ENCODE measurements around the gene COPS6.
A peak's percentile ranks its signal among the peaks of the same experiment; 100 is the strongest.

The COPS6 gene

DNA sequence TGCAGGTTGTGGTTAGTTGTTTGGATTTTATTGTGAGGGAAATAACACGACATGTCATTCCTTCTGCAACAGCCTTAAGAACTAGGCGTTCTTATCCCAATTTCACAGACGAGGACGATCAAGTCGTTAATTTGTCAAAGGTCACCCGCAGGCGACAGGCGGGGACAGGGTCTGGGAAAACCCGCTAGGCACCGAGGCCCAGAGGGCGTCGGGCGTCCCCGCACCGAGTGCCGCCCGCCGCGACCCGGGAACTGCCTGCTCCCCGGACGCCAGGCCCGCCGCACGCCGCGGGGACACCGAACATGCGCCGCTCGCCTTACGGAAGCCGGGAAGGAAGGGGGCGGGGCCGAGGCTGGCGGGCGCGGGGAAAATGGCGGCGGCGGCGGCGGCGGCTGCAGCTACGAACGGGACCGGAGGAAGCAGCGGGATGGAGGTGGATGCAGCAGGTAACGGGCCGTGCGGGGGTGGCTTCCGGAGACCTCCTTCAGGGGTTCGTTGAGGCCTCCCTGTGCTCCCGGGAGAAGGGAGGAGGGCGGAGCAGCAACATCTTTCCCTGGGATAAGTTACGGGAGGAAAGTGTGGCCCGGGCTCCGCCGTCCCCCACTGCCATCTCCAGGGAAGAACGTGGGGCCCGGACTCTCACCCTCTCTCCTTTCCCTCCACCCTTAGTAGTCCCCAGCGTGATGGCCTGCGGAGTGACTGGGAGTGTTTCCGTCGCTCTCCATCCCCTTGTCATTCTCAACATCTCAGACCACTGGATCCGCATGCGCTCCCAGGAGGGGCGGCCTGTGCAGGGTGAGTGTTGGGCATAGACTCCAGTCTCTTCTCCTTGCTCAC lies at the start of gene COPS6:
COPS6 (plus strand) TSS at position 349 of the 837 bp plus-strand sequence; CDS start at position 371, 22 bp downstream.
- peak; percentile 91 for DNase-seq

DNA sequence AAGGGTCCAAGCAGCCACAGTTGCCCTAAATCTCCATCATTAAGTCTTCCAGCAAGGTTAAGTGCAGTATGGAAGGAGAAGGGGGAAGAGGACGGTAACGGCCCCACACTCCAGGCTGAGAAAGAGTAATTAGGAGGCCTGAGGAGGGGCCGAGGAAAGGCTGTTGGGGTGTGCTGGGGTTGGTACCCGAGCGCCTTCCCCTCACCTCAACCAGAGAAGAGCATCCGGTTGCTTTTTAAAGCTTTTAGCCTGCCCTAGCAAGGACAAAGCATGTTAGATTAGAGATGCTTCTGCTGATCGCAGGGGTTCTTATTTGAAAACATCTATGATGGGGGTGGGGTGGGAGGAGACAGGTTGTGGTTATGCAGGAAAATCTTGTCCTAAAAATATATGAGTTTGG lies 48.2 kb upstream of the COPS6 start:
- no peak for DNase-seq

DNA sequence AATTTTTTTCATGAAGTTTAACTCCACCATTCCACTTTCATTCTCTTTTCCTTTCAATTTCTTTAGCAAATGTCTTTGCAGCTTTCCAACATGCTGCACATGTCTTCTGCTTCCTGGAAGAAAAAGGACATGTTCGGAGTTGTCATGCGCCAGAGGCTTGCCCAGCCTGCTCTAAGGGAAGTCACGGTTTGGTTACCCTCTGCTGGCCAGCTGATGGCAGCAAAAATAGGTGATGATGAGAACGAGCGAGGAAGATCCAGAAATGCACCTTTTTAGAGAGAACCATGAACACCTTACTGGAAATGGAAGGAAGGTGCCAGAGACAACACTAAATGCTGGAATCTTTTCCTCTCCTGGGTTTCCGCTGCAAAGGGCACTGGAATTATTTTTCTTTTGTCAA lies 44.1 kb upstream of the COPS6 start:
- DNase-seq: no peak

DNA sequence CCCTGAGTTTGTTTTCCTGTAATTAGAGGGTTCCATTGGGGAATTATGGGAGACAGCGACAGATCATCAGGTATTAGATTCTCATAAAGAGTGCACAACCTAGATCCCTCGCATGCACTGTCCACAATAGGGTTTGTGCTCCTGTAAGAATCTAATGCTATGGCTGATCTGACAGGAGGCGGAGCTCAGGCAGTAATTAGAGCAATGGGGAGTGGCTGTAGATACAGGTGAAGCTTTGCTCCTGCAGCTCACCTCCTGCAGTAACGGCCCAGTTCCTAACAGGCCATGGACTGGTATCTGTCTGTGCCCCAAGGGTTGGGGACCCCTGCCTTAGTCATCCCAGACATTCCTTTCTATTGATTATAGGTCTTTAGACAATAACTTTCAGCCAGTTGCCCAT lies 40.1 kb upstream of the COPS6 start:
- no peak for DNase-seq

DNA sequence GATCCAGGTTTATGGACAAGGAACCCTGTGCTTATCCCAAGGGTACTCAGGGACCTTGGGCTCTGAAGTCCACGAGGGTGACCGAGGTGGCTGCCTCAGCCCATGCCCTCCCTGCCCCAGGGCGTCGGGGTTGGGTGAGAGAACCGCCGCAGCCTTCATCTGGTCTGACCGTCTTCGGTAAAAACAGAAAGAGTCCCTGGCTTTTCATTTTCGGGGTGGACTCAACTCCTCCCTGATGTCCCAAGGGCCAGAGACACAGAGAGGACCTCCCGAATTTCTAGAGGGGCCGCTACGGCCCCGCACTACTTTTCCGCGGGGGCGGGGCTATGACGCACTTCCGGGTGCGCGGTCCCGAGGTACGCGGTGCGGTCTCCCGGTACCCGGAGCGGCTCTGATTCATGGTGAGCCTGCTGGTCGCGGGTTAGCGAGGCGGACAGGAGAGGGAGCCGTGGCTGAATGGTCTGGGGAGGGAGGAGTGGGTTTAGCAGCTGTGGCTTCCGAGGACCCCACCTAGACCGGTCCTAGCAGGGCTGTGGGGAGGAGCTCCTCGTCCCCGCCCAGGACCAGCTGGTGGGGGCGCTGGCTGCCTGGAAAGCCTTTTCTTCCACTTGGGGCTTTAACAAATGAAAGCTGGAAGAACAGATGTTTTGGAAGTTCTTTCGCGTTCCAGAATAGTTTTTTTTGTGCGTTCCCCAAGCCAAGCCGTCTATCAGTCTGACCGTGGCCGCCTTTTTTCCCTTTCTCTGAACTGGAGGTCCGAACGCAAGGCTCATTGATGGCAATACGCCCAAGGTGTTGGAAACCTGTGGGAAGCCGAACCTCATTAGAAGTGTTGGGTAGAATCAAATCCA lies 39.1 kb upstream of the COPS6 start, which contains the start of gene ZSCAN21:
ZSCAN21 (plus strand) TSS at position 334 of the 851 bp plus-strand sequence. CDS start 7,233 bp downstream, outside the sequence.
- peak; percentile 84 for DNase-seq

DNA sequence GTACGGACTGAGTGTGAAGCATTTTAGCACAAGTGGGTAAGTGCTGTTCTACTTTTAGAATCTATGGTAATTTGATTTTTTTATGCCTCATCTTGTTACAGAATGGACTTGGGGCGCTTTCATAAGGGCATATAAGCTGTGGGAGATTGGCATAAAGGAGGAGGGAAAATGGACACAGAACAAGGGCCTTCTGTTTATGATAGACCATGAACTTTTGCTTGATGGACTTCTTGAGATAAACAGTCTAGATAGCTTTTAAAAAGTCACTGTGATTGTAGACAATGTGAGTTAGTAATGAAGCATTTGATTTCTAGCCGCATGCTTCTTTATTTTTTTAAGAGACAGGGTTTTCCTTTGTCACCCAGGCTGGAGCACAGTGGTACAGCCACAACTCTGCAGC lies 37.2 kb upstream of the COPS6 start:
- no peak for DNase-seq

DNA sequence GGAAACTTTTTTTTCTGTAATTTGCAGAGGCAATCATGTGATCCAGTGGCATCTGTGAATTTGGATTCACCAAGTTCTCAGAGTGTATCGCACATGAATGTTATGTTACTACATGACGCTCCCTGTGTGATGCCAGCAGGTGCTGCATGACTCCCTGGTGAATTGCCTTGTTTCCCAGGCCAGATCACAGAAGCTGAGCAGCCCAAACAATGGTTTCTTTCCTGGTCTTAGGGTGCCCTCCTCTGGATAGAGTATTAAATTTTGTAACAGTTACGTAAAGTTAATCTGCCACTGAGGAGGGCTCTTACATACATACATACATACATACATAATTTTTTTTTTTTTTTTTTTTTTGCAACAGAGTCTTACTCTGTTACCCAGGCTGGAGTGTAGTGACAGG lies 35.6 kb upstream of the COPS6 start:
- DNase-seq: no peak

DNA sequence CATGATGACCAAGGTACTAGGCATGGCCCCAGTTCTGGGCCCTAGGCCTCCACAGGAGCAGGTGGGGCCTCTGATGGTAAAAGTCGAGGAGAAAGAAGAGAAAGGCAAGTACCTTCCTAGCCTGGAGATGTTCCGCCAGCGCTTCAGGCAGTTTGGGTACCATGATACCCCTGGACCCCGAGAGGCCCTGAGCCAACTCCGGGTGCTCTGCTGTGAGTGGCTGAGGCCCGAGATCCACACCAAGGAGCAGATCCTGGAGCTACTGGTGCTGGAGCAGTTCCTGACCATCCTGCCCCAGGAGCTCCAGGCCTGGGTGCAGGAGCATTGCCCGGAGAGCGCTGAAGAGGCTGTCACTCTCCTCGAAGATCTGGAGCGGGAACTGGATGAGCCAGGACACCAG lies 31.8 kb upstream of the COPS6 start:
- DNase-seq: no peak

DNA sequence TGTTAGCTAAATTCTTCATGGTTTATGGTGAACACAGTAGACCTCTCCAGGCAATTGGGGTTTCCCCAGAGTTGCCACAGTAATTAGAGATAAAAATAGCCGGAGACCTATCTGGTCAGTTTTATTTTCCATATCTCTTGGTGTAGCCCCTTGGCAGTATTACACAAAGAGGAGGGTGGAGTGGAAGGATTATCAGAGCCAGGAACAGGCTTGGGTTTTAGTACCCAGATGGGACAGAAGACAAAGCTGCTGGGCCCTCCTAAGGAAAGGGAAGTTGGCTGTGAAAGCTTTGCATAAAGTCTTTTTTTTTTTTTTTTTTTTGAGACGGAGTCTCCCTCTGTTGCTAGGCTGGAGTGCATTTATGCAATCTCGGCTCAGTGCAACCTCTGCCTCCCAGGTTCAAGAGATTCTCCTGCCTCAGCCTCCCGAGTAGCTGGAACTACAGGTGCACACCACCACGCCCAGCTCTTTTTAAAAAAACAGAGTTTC lies 29.5 kb upstream of the COPS6 start:
- DNase-seq: no peak

DNA sequence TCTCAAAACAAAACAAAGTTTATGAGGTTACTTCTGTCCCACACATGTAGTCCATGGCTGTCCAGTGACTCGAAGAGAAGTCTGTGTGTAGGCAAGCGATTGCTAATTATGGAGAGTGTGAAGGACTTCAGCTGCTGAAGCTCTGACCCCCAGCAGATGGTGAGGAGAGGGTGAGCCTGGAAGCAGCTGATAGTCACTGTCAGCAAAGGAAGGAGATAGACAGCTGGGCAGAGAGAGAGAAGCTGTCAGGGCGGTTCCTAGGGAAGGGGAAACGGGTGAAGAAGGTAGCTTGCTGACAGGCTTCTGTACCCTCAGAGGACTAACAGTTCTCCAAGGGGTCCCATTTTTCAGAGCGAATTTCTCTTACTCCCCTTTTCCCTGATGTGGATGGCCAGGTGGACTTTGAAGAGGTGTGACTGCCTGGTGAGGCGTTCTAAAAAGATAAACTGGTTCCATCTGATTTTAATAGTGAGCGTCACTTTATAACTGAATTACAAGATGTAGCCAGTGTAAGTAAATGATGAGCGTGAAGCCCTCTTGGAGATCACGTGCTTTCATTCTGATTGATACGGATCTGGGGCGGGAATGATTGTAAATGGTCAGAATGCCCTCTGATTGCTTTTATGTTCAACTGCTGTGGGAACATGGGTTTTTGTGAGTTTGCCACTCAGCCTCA lies 27.1 kb upstream of the COPS6 start:
- DNase-seq: no peak

DNA sequence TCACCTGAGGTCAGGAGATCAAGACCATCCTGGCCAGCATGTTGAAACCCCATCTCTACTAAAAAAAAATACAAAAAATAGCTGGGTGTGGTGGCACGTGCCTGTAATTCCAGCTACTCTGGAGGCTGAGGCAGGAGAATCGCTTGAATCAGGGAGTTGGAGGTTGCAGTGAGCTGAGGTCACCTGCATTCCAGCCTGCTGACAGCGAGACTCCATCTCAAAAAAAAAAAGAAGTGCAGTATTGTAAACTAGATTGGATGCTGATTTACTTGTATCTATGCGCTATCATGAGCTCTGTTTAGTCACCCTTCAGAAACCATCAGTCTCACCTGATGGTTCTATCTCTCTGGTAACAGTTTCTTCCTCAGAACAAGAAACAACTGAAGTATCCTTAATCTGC lies 25.4 kb upstream of the COPS6 start:
- DNase-seq: no peak

DNA sequence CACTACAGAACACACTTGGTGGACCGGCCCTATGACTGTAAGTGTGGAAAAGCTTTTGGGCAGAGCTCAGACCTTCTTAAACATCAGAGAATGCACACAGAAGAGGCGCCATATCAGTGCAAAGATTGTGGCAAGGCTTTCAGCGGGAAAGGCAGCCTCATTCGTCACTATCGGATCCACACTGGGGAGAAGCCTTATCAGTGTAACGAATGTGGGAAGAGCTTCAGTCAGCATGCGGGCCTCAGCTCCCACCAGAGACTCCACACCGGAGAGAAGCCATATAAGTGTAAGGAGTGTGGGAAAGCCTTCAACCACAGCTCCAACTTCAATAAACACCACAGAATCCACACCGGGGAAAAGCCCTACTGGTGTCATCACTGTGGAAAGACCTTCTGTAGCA lies 24.6 kb upstream of the COPS6 start:
- no peak for DNase-seq

DNA sequence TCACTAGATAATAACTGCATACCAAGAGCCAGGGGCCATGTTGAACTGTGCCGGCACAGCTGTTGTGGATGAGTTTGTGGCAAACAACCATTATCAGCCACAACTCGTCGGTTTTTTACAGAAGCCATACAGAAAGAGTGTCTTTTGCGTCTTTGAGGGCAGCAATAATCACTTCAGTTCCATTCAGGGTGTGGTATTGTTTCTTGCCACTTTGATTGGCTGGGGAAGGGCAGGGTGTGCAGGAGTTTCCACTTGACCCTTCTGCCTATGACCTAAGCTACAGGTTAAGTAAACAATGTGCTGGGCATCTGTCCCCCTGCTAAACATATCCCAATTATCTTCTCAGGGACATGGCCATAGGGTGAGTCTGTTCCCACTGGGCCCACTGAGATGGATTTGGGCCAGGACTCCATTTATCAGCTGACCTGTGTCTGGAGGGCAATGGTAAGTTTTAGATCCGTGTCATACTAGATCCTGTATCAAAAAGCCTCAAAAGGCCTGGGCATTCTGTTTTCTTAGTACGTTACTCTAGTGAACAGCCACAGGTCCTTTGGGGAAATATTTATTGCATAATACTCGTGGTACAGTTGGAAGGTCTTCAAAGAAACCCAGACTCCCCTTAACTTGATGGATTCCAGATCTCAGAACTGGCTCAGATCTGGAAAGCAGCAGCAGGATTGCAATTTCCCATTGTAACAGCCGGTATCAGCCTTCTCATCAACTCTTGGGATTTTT lies 23.1 kb upstream of the COPS6 start:
- DNase-seq: no peak

DNA sequence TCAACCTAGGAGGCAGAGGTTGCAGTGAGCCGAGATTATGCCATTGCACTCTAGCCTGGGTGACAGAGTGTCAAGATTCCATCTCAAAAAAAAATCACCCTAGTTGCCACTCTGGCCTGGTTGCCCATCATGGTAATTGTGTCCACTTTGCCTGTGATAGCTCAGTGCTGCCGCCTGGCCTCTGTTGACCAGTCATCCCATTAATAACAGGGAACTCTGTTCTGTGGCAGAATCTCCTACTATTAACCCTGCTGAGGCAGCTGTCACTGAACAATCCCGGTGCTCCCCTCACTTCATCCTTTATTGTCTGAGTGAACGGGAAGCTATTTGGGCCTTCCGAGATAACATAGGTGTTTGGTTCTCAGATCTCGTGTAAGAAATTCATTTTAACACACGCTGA lies 21.8 kb upstream of the COPS6 start:
- no peak for DNase-seq

DNA sequence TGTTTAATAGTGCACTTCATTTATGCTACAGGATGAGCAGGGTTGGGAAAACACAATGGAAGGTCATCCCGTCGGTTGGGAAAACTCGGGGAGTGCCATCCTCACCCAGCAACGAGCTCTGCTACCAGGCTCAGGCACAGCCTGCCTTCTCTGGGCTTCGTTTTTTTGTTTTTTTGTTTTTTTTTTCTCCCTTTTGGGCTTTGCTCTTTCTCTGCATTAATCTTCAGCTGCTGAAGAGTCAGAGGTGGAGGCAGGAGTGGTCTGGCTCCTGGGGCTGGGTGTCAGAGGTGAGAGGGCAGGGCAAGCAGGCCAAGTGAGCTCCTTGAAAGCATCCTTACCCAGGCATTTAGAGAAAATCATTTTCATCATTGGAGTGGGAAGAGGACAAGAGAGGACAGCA lies 18.8 kb upstream of the COPS6 start:
- DNase-seq: no peak

DNA sequence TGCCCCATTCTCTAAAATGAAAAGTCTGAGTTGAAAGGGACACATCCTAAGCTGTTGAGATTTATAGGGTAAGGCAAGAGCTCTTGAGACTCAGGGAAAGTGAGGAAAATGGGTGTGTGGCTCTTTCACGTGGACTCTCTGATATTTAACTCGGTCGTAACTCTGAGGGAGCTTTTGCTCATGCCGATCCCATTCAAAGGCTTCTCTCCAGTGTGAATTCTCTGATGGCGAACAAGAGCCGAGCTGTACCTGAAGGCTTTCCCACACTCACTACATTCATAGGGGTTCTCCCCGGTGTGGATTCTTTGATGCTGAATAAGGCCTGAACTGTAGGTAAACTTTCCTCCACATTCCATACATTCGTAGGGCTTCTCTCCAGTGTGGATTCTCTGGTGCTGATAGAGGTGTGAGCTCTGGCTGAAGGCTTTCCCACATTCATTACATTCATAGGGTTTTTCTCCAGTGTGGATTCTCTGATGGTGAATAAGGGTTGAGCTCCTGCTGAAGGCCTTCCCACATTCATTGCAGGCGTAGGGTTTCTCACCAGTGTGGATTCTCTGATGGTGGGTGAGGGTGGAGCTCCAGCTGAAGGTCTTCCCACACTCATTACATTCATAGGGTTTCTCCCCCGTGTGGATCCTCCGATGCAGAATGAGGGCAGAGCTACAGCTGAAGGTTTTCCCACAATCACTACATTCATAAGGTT lies 17.6 kb upstream of the COPS6 start:
- no peak for DNase-seq

DNA sequence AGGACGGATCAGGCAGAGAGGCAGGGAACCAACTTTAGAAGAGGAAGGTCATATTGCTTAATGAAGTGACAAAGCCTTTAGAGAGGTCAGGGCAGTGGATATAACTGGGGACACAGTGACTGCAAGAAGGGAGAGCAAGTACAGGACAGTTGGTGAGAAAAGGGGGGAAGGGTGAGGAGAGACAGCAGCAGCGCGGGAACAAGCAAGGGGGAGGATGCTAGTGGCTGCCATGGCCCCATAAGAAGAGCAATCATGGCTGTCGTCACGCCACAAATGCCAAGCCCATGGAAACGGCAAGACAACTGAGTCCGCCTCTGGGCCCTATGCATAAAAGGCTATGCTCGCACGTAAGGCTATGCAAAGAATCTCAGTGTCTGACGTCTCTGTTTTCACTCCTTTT lies 16.3 kb upstream of the COPS6 start:
- DNase-seq: no peak

DNA sequence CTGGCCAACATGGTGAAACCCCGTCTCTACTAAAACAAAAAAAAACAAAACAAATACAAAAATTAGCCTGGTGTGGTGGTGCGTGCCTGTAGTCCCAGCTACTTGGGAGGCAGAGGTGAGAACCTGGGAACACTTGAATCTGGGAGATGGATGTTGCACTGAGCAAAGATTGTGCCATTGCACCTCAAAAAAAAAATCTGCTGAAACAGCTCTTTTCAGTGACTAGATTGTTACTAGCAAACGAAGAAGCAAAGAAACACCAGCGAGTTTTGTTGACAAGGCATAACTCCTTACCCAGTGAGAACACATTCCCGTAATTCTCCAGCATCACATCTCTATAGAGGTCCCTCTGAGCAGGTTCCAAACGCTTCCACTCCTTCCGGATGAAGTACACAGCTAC lies 13.9 kb upstream of the COPS6 start:
- no peak for DNase-seq

DNA sequence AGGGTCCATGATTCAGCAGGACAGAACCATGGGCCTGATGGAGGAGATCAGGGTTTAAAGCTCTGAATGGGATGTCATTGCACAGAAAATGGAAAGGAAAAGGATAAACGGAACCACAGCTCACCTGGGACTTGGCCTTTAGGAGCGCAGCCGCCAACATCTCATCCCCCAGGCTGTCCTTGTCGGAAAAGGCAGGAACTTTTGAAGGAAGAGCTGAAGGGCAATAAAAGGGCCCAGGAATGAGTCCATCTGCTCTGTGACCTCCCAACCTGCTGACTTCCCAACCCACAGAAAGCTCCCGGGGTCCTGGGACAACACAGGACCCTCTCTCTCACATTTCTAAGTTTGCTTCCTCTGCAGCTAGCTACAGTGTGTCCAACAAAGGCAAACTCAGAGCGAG lies 13.4 kb upstream of the COPS6 start:
- DNase-seq: no peak

DNA sequence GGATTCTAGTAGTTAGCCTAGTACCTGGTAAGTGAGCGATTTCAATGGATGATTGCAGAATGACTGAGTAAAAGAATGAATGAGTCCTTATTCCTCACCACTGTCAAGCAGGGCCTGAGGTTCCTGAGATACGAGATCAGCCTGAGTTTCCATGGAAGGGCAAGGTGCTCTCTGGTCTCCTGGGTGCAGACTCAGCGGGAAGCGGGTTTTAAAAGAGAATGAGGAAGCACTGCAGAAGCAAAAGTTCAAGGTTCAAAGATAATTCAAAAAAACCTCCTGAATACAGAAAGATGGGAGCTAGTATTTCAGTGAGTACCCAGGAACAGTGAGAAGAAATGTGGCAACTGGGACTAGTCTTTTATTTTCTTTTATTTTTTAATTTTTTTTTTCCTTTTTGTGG lies 11.6 kb upstream of the COPS6 start:
- DNase-seq: no peak

DNA sequence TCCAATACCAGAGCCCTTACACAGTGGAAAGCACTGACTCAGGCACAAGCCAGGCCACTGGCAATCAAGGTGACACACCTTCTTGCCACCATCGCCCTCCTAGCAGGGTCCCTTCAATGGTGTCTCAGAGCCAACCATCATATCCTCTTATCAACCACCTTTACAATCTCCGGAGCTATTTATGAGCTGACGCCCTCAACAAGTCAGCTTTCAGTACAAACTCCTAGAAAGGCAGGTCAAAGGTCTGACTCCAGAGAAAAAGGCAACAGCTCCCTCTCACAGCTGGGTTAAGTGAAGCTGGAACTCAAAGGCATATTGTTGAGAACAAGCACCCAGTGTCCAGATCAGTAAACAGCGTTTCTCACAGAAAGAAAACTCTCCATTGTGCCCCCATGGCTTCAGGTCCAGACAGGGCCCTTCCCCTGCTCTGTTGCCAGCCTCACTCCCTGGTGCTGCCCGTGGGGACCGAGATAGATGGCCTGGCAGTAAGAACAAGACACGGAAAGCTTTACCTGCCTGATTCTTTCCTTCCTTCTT lies 9.7 kb upstream of the COPS6 start:
- no peak for DNase-seq
